Neural progenitor cell (in vitro differentiated cells): ENCODE data around the gene CD48. TPM values are rescaled to one million over a fixed set of nuclear protein-coding genes. Genes with fewer than 3 reads are reported as not detected.

Experiments used
- DNase-seq: peaks from one replicate; pipeline ENCODE4 v3.0.0-alpha.2; 2016; ENCODE audit warnings: low spot score
- H2AFZ ChIP-seq: fragments of 200-600 bp; sonication (generic); replicated peaks from 2 replicates; pipeline ENCODE4 v1.6.1; 2016; ENCODE audit warnings: antibody characterized with exemption
- H3F3A ChIP-seq: fragments of 200-600 bp; sonication (generic); 2 replicates; pipeline ENCODE4 v1.6.1; 2016; ENCODE audit warnings: antibody characterized with exemption, low read depth
- H3K27ac ChIP-seq: fragments of 200-600 bp; sonication (generic); 2 replicates; pipeline ENCODE4 v1.5.1; 2016; ENCODE audit warnings: mild to moderate bottlenecking
- H3K27me3 ChIP-seq: fragments of 200-600 bp; sonication (generic); 2 replicates; pipeline ENCODE4 v1.6.1; 2016; ENCODE audit warnings: mild to moderate bottlenecking, moderate library complexity
- H3K36me3 ChIP-seq: fragments of 200-600 bp; sonication (generic); 2 replicates; pipeline ENCODE4 v1.5.1; 2016
- H3K4me1 ChIP-seq: fragments of 200-600 bp; sonication (generic); 2 replicates; pipeline ENCODE4 v1.6.1; 2016; ENCODE audit warnings: mixed run types
- H3K4me2 ChIP-seq: fragments of 200-600 bp; sonication (generic); 2 replicates; pipeline ENCODE4 v1.6.1; 2016
- H3K4me3 ChIP-seq: fragments of 200-600 bp; sonication (generic); 2 replicates; pipeline ENCODE4 v1.5.1; 2016
- H3K79me2 ChIP-seq: fragments of 200-600 bp; sonication (generic); 2 replicates; pipeline ENCODE4 v1.6.1; 2016; ENCODE audit warnings: low read depth
- H3K9ac ChIP-seq: fragments of 200-600 bp; sonication (generic); 2 replicates; pipeline ENCODE4 v1.6.1; 2016
- H3K9me3 ChIP-seq: fragments of 200-600 bp; sonication (generic); 2 replicates; pipeline ENCODE4 v1.5.1; 2016; ENCODE audit warnings: low read depth
- H4K20me1 ChIP-seq: fragments of 200-600 bp; sonication (generic); 2 replicates; pipeline ENCODE4 v1.6.1; 2016; ENCODE audit warnings: low read depth
- H3K27ac Mint-ChIP-seq: 3 replicates; pipeline ENCODE4 v1.8.0; 2021; ENCODE audit warnings: mixed read lengths
- H3K27me3 Mint-ChIP-seq: 2 replicates; pipeline ENCODE4 v1.8.0; 2022; ENCODE audit warnings: low read depth, mild to moderate bottlenecking, inconsistent platforms, moderate library complexity, mixed read lengths; ENCODE audit not compliant: insufficient read depth
- H3K36me3 Mint-ChIP-seq: 3 replicates; pipeline ENCODE4 v1.8.0; 2021; ENCODE audit warnings: mixed read lengths
- H3K4me1 Mint-ChIP-seq: 3 replicates; pipeline ENCODE4 v1.8.0; 2021; ENCODE audit warnings: mixed read lengths
- H3K4me3 Mint-ChIP-seq: 3 replicates; pipeline ENCODE4 v1.8.0; 2021; ENCODE audit warnings: mild to moderate bottlenecking, moderate library complexity, mixed read lengths
- H3K9me3 Mint-ChIP-seq: 3 replicates; pipeline ENCODE4 v1.8.0; 2020; ENCODE audit warnings: mixed read lengths
- EZH2 ChIP-seq: fragments of 200-600 bp; sonication (generic); IDR thresholded peaks from 2 replicates; pipeline ENCODE4 v1.6.1; 2017; ENCODE audit warnings: antibody characterized with exemption, mild to moderate bottlenecking, moderate library complexity
- EZH2phosphoT487 ChIP-seq: fragments of 200-600 bp; sonication (generic); IDR thresholded peaks from 2 replicates; pipeline ENCODE4 v1.6.1; 2017; ENCODE audit warnings: antibody characterized with exemption
- total RNA-seq: library from RNA; depleted of rRNA; stranded (reverse); fragments of >200 nt; gene quantifications from 2 replicates; pipeline ENCODE4 v1.2.3, GENCODE V29; 2015; ENCODE audit warnings: low replicate concordance
- TF ChIP-seq, protein P1 (sequence below): fragments of 200-600 bp; sonication (generic); IDR thresholded peaks from 2 replicates; pipeline ENCODE4 v1.5.1; 2017; ENCODE audit warnings: antibody characterized with exemption, mild to moderate bottlenecking

CD48 gene
- total RNA-seq, 1 donor from 2014 or later = not detected

- no peaks in the 10 kb centered on the region for H3K4me1 ChIP-seq
- TF ChIP-seq EZH2 = no peak
- TF ChIP-seq, protein P1, sequence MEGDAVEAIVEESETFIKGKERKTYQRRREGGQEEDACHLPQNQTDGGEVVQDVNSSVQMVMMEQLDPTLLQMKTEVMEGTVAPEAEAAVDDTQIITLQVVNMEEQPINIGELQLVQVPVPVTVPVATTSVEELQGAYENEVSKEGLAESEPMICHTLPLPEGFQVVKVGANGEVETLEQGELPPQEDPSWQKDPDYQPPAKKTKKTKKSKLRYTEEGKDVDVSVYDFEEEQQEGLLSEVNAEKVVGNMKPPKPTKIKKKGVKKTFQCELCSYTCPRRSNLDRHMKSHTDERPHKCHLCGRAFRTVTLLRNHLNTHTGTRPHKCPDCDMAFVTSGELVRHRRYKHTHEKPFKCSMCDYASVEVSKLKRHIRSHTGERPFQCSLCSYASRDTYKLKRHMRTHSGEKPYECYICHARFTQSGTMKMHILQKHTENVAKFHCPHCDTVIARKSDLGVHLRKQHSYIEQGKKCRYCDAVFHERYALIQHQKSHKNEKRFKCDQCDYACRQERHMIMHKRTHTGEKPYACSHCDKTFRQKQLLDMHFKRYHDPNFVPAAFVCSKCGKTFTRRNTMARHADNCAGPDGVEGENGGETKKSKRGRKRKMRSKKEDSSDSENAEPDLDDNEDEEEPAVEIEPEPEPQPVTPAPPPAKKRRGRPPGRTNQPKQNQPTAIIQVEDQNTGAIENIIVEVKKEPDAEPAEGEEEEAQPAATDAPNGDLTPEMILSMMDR = no peak
- no peak for TF ChIP-seq EZH2phosphoT487
- H3K9ac ChIP-seq = no peak overlapping the region
- H4K20me1 ChIP-seq = no peaks in the 10 kb centered on the region
- Mint-ChIP-seq H3K4me1 (no peaks in the 10 kb centered on the region), H3K4me3 (no peak overlapping the region), H3K27me3 (no peaks in the 10 kb centered on the region), H3K36me3 (no peaks in the 10 kb centered on the region), H3K9me3 (no peaks in the 10 kb centered on the region), H3K27ac (no peak overlapping the region)
- H3K36me3 ChIP-seq = no peaks in the 10 kb centered on the region
- H3K79me2 ChIP-seq = no peaks in the 10 kb centered on the region
- no peak overlapping the region for H2AFZ ChIP-seq
- no peaks in the 10 kb centered on the region for H3K9me3 ChIP-seq
- no peak overlapping the region for H3K27ac ChIP-seq
- no peaks in the 10 kb centered on the region for H3K27me3 ChIP-seq
- H3K4me2 ChIP-seq = no peak overlapping the region
- DNase-seq = no peak
- H3F3A ChIP-seq = no peaks in the 10 kb centered on the region
- H3K4me3 ChIP-seq = no peak overlapping the region
Observed at GRCh38 chr1:160758521-160758920, 46.9 kb upstream of the CD48 start.

DNA sequence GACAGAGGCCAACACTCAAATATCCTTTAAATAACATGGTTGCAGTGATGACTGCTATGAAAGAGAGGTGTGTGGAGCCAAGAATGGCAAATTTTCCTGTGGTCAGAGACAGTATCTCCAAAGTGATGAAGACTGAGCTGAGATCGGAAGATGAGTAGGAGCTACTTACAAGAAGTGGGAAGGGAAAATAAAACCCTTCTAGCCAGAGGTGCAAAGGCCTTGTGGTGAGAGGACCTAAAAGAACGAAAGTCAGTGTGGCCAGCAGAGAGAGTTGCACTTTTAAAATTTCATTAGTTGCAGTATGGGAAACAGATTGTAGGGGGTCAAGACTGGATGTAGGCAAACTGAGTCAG lies 45.2 kb upstream of the CD48 start:
- H3K4me1 Mint-ChIP-seq = peaks cover 8% of the 10 kb centered on the region
- no peak overlapping the region for H3K27ac Mint-ChIP-seq
- Histone ChIP-seq H3K27ac (no peak overlapping the region), H3F3A (no peaks in the 10 kb centered on the region), H3K9me3 (no peaks in the 10 kb centered on the region), H4K20me1 (no peaks in the 10 kb centered on the region), H3K4me1 (no peaks in the 10 kb centered on the region), H3K27me3 (no peaks in the 10 kb centered on the region), H2AFZ (no peak overlapping the region), H3K9ac (no peak overlapping the region), H3K4me3 (no peak overlapping the region), H3K79me2 (no peaks in the 10 kb centered on the region), H3K4me2 (no peak overlapping the region), H3K36me3 (no peaks in the 10 kb centered on the region)
- H3K4me3 Mint-ChIP-seq = no peak overlapping the region
- no peaks in the 10 kb centered on the region for H3K27me3 Mint-ChIP-seq
- H3K9me3 Mint-ChIP-seq = no peaks in the 10 kb centered on the region
- TF ChIP-seq EZH2phosphoT487 (no peak), EZH2 (no peak)
- TF ChIP-seq, protein P1 = no peak
- no peaks in the 10 kb centered on the region for H3K36me3 Mint-ChIP-seq
- no peak for DNase-seq

- H3K9me3 Mint-ChIP-seq = no peaks in the 10 kb centered on the region
- H3K9ac ChIP-seq = no peak overlapping the region
- no peak overlapping the region for H3K4me3 Mint-ChIP-seq
Observed at GRCh38 chr1:160755911-160756848, 44.6 kb upstream of the CD48 start.

More at GRCh38 chr1:160755911-160756848, 44.6 kb upstream of the CD48 start:
- Mint-ChIP-seq H3K27ac (no peak overlapping the region), H3K27me3 (peaks cover 3% of the 10 kb centered on the region), H3K4me1 (peaks cover 8% of the 10 kb centered on the region), H3K36me3 (no peaks in the 10 kb centered on the region)
- no peak overlapping the region for H2AFZ ChIP-seq
- H3K27me3 ChIP-seq = no peaks in the 10 kb centered on the region
- TF ChIP-seq EZH2phosphoT487 = no peak
- TF ChIP-seq, protein P1 = no peak
- no peak for TF ChIP-seq EZH2
- no peaks in the 10 kb centered on the region for H3K79me2 ChIP-seq
- H3K27ac ChIP-seq = no peak overlapping the region
- H3K9me3 ChIP-seq = no peaks in the 10 kb centered on the region
- no peak for DNase-seq
- no peaks in the 10 kb centered on the region for H3K36me3 ChIP-seq
- H3K4me2 ChIP-seq = no peak overlapping the region
- no peak overlapping the region for H3K4me3 ChIP-seq
- H3K4me1 ChIP-seq = no peaks in the 10 kb centered on the region
- H3F3A ChIP-seq = no peaks in the 10 kb centered on the region
- H4K20me1 ChIP-seq = no peaks in the 10 kb centered on the region
